NCI-H345 (cell line): ENCODE data around the gene RGP1.
A peak's percentile ranks its signal among the peaks of the same experiment; 100 is the strongest.

ENCODE experiments used
- DNase-seq: peaks from one replicate; lab custom pipeline; 2025; lab: John Stamatoyannopoulos, UW

The RGP1 gene

GRCh38 chr9:35771943-35772342 lies 22.9 kb downstream of the RGP1 start:
- DNase-seq, result peak; percentile 18

GRCh38 chr9:35774907-35775635 lies 26.0 kb downstream of the RGP1 start:
- peak; percentile 35 for DNase-seq

DNA sequence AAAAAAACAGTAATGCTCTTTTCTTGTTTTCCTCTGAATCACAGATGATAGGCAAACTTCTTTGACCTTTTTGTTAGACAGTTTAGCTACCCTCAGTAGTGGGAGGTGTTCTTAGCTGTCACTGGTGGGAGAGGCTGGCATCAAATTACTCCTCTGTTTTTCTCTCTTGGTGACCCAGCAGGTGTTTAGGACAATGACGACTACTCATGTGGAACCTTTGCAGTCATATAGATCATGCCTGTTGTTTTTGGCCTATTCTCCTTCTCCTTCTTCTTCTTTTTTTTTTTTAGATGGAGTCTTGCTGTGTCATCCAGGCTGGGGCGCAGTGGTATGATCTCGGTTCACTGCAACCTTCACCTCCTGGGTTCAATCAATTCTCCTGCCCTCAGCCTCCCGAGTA lies 26.9 kb downstream of the RGP1 start:
- DNase-seq, result peak; percentile 92

DNA sequence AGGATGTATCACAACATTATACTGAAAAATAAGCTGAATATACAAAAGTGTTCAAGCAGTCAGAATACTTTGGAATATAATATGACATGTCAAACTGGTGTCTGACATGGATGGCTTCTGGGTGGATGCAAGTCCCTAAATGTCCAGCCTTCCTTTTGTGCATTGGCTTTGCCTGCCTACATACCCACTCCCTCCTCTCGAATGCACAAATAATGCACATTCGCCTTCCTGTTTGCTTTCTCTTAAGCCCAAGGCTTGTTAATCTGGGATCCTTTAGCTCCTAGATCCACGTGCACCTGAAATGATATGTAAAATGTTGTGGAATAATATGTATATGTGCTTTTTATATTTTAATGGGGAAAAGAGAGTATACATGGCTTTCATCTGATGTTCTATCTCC lies 29.4 kb downstream of the RGP1 start:
- DNase-seq, result no peak

DNA sequence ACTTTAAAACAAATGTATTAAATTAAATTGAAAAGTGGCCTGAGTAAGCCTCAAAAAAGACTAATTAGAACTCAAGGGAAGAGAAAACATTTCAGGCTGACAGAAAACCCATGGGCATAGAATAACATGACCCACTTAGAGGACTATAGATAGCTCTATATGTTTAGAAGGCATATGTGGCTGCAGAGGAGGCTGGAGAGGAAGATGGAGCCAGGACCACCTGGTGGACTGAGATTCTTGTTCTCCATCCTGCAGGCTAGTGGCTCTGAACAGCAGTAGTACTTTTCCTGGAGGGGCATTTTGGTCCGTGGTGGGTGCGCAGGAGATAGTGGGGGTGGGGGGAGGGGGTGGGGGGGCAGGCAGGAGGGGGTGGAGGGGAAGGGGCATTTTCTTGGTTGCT lies 32.0 kb downstream of the RGP1 start:
- DNase-seq, result no peak

- DNase-seq, result no peak
Measured at GRCh38 chr9:35783418-35783817, 34.3 kb downstream of the RGP1 start.

GRCh38 chr9:35789541-35789940 lies 40.5 kb downstream of the RGP1 start:
- DNase-seq, result no peak

DNA sequence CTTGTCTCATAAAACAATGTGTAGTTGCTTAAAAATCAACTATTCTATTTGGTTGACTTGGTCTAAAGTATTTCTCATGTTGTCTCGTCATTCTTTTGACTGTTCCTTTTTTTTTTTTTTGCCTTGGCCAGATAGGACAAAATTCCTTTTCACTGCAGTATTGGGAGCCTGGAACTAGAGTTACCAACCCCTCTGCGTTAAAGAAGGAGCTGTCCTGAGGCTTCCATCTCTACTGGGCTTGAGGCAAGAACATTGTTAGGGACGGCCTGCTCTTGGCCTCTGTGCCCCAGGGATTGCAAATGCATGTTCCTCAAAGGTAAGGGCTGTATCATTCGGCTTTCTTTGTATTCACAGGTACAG lies 40.9 kb downstream of the RGP1 start:
- no peak for DNase-seq

GRCh38 chr9:35790385-35791296 lies 41.6 kb downstream of the RGP1 start:
- peak; percentile 68 for DNase-seq

- no peak for DNase-seq
Measured at GRCh38 chr9:35791297-35791921, 42.3 kb downstream of the RGP1 start, which contains the start of gene NPR2. NPR2 (plus strand) TSS chr9:35791591; CDS start chr9:35792409, 818 bp downstream.

GRCh38 chr9:35792024-35792813 lies 43.1 kb downstream of the RGP1 start:
- no peak for DNase-seq

- no peak for DNase-seq
Measured at GRCh38 chr9:35792826-35793225, 43.7 kb downstream of the RGP1 start.

DNA sequence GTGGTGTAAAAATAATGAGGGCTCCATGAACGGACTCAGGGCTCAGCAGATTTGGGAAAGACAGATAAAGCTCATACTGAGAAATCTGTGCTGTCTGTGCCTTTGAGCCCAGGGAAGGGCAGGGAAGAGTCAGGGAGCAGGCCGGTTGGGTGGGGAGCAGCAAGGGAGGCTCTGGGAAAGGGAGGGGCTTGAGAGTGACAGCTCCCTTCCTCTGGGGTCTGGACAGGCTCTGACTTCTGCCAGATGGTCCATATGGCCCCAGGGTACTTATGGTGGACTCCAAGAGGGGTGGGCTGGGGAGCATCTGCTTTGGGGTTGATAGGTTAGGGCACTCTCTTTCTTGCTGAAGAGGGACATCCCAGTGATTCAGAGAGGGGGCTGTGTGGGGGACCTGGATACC lies 44.4 kb downstream of the RGP1 start:
- DNase-seq, result no peak

DNA sequence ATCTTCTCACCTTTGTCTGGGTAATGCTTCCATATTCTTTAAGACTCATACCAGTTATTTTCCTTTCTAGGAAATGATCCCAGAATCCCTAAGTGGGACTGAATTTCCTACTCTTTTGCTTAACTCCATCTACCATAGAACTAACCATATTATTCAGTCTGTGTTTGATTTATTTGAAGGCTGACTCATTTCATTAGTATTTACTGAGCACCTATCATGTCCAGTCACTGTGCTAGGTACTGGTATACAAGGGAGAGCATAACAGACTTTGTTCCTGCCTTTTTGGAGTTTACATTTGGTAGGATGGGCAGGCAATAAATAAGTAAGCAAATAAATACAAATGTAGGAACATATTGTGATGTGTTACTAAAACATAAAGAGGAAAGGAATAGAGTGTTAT lies 46.6 kb downstream of the RGP1 start:
- no peak for DNase-seq

DNA sequence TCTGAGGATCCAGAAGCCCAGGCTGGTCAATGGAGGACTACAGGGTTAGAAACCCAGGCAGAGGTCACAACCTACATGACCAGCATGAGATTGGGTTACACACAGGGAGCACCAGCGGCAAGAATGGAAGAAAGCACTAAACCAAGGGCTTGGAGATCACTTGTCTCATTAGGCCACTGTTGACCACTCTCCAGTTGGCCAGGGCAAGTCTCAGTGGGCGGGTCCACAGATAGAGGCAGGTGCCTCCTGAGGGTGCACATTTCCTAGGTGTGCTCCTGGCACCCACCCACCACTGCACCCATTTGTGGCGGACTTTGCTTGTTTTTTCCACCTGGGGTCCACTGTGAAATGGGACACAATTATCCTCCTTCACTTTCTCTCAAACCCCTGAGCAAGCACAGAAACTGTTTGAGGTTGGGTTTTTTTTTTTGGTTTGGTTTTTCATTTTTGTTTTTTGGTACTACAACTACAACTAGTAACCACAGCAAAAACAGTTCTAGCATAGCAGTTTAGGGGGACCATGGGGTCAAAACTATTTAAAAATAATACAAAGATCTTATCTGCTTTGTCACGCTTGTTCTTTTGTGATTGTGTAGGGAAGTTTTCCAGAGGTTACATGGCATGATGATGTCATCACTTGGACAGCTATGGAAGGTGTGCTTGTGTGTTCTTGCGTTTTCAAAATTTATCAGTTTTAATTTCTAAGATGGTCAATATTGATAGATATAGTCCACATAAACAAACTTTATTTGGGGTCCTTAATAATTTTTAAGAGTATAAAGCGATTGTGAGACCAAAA lies 48.4 kb downstream of the RGP1 start:
- no peak for DNase-seq

- DNase-seq, result no peak
Measured at GRCh38 chr9:35798658-35799374, 49.7 kb downstream of the RGP1 start.

GRCh38 chr9:35800530-35800929 lies 51.4 kb downstream of the RGP1 start:
- no peak for DNase-seq

DNA sequence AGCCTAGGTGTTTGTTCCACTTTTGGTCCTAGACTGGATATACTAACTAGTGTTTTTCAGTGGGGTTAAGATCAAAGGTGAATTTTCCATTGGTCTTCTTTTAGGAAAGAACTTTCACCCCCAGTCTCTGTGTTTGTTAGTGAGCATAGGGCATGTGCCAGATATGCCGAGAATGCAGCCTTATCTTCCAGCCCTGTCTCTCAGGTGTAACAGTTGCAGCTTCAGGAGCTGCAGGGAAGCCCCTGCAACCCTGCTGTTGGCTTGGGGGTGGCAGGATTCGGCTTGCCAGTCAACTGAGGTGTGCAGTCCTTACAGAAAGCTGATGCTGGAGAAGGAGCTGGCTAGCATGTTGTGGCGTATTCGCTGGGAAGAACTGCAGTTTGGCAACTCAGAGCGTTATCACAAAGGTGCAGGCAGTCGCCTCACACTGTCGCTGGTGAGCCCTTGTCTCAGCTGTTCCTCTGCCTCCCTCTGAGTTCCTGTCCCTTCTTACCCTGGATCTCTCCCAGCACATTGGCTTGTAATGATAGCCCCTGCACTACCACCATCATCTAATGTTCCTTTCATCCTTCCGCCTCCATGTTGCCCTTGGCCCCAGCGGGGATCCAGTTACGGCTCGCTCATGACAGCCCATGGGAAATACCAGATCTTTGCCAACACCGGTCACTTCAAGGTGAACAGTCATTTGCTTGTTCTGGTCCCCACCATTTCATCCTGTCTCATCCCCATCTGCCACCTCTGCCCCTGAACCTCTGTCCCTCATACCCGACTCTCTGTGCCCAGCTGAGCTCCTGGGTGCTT lies 52.4 kb downstream of the RGP1 start:
- DNase-seq, result no peak

- no peak for DNase-seq
Measured at GRCh38 chr9:35806101-35806500, 57.0 kb downstream of the RGP1 start.
